Right renal pelvis (tissue), 4 donors: ENCODE data around the gene MSI2. TPM values are rescaled to one million over a fixed set of nuclear protein-coding genes. Genes with fewer than 3 reads are reported as not detected.
"Not testable (repeated sequence)": the region's sequence is repeated elsewhere in the genome, so short reads cannot be mapped to it uniquely, and the experiment has no call there.

Source experiments
- DNase-seq, 4 donors: peaks; one replicate each; pipeline ENCODE4 v3.0.0-alpha.2; 2013; ENCODE audit warnings: low read depth in 4 of 4, low spot score in 3 of 4, missing footprints in 1 of 4
- polyA plus RNA-seq, 4 donors: library from polyadenylated mRNA; unstranded; fragments of 120-200 nt; gene quantifications; one replicate each; pipeline ENCODE4 v1.2.1, GENCODE V29; 2013; ENCODE audit not compliant: insufficient read length in 4 of 4

MSI2 gene
- polyA plus RNA-seq, 4 donors: 87.4 to 99.4 (median 98.4) TPM

- no peak for DNase-seq
Observed at GRCh38 chr17:57619061-57619937, 363.0 kb downstream of the MSI2 start.

DNA sequence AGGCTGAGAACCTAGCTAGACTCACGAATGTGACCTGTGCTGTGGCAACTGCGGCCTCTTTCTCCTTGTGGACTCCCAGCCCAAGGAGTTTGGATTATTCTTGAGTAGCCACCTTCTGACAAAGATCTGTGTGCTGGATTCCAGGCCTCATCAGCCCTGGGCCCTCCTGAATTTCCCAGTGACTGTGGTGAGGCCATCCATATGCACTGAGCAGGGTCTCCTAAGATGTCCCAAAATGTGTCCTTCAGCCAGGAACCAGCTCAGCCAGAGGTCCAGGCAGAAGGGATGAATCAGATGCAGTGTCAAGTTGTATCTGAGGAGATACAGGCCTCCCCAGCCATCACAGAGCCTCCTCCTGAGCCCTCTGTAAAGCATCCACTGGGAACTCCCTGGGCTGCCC lies 364.3 kb downstream of the MSI2 start:
- DNase-seq: no peak

DNA sequence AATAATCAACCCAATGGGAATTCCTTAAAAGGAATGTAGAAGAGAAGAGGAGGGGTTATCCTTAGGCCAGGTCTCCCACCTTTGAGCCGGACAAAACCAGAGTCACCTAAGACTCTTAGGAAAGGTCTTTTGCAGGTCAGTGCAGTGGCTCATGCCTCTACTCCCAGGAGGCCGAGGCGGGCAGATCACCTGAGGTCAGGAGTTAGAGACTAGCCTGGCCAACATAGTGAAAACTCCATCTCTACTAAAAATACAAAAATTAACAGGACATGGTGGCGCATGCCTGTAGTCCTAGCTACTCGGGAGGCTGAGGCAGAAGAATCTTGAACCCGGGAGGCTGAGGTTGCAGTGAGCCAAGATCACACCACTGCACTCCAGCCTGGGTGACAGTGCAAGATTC lies 365.5 kb downstream of the MSI2 start:
- not testable (repeated sequence) for DNase-seq

GRCh38 chr17:57622306-57622682 lies 366.0 kb downstream of the MSI2 start:
- no peak for DNase-seq

DNA sequence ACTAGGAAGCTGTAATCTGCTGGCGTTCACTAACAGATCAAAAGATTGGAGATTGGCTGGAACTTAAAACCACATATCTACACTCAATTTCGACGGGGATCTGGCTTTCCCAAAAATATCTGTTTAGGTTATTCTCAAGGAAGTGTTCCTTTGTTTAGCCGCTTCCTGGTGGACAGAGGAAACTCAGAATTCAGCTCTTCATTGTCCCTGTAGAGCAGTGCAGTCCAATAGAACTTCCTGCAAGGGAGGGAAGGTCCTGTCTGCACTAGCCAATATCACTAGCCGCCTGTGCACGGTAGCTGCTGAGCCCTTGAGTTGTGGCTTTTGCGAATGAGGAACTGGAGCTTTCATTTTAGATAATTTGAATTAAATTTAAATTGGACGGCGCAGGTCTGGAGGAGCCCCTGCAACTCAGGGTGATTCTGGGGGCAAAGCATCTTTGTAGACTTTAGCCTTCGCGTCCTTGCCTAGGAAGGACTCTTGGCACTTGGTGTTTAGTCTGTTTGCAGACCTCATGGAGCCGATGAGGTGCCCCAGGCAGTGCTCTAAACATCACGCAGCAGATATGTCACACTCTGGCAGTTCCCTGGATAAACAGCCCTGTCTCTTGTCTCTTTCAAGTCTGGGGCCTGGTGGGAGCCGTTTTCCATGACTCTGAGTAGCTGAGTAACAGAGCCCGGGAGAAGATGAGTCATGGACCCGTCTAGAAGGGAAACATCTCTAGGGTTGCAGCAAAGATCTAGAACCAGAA lies 366.5 kb downstream of the MSI2 start:
- no peak for DNase-seq

- DNase-seq: no peak
Observed at GRCh38 chr17:57623620-57624019, 367.3 kb downstream of the MSI2 start.

DNA sequence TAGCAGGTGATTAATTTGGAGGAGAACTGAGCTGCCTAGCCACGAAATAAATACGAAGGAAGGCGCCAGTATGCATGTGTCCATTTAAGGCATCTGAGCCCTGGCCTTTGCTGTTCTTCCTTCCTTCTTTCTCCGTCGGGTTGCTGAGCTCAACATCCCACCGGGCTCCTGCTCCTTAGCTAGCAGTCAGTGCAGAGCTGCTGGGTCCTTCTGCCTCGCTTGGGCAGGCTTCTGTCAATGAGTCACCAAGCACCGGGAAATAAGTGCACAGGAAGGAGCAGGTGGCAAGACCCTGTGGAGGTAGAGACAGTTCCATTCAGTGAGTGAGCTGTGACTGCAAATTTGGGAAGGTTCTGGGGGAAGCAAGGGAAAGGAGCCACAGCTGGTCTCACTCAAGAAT lies 368.1 kb downstream of the MSI2 start:
- peak in 3 of 4 donors; percentile 27 to 49 (median 36) for DNase-seq

DNA sequence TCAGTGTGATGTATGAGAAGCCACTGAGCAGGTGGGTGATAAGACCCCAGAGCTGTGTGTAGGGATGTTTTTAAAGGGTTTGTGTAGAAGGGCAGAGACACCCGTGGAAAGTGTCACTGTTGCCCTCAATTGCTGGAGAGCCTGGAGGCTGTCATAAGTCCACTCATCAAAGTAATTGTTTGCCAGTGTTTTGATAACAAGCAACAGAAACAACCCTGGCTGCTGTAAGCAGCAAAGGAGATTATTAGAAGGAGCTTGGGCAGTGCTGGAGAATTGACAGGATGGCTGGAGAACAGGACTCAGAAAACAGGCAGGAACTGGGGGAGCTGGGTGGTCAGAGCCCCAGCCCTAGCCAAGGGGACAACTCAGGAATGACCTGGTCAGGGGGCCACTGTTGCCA lies 369.2 kb downstream of the MSI2 start:
- no peak for DNase-seq

- DNase-seq: no peak
Observed at GRCh38 chr17:57625957-57626356, 369.6 kb downstream of the MSI2 start.

- no peak for DNase-seq
Observed at GRCh38 chr17:57626520-57627210, 370.3 kb downstream of the MSI2 start.

DNA sequence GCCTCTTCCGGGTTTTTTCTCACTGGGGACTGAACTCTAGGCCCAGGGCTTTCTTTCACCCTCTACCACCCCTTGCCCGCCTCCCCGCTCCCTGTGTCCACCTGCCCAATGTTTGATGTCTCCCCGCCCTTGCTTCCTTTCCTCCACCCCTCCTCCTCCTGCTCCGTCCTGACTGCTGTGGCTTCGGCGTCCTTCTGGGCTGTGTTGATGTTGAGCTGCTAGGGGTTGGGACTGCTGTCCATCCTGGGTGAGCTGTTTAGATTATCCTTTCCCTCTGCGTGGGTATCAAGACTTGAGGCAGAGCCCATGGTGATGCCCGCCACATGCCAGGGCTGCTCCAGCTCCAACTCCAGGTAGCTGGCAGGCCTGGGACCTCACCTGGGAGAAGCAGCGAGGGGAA lies 371.3 kb downstream of the MSI2 start:
- no peak for DNase-seq

GRCh38 chr17:57628421-57628820 lies 372.1 kb downstream of the MSI2 start:
- no peak for DNase-seq

GRCh38 chr17:57629470-57629869 lies 373.1 kb downstream of the MSI2 start:
- DNase-seq: no peak

- DNase-seq: no peak
Observed at GRCh38 chr17:57629886-57630285, 373.6 kb downstream of the MSI2 start.

- no peak for DNase-seq
Observed at GRCh38 chr17:57630736-57631135, 374.4 kb downstream of the MSI2 start.

GRCh38 chr17:57631871-57632270 lies 375.5 kb downstream of the MSI2 start:
- no peak for DNase-seq

DNA sequence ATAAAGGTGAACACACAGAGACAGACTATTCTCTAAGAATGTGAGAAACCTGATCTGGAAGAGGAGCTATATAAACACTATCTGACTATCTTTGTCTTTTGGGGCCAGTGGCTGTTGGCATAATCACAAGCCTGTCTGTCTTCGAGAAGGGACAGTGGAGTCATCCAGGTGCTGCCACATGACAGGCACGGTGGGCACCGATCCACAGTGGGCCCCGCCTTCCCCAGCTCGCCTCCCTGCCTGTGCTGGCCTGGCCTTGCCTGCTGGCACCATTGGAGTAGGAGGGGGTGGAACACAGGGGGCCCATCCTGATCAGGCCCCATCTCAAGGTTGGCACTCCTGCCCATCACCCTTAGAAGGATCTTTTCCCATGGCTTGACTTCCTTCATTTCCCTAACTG lies 376.0 kb downstream of the MSI2 start:
- DNase-seq: no peak

- DNase-seq: no peak
Observed at GRCh38 chr17:57633236-57633635, 376.9 kb downstream of the MSI2 start.

DNA sequence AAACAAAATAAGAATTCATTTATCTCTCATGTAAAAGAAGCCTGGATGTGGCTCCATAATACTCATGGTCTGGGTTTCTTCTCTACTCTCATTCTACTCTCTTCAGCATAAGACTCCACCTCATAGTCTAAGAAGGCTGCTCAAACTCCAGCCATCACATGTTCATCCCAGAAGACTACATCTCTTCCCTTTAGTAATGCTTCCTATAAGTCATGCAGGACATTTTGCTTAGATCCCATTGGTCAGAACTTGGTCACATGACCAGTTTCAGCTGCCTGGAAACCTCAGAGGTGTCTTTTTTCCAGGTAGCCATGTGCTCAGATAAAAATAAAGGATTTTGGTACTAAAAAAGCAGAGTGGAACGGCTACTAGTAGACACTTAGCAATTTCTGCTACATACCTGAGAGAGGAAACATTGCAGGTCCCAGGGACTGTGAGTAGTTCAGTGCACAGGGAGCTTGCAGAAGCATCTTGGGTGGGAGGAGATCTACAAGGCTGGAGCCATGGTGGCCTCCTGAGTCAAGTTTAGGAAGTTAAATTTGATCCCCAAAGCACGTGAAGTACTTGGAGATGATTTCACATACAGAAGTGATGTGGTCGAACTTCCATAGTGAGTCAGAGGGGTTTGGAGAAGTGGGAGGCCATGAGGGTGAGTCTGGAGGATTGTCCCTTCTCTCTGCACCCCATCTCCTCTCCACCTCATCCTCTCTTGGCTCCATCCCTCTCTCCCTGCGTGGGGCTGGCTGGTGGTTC lies 378.6 kb downstream of the MSI2 start:
- DNase-seq: no peak

- no peak for DNase-seq
Observed at GRCh38 chr17:57636274-57636673, 380.0 kb downstream of the MSI2 start.
